Activated CD4-positive, alpha-beta T cell treated with anti-CD3 and anti-CD28 coated beads for 36 hours (primary cell): ENCODE data around the gene ARHGEF18. TPM values are rescaled to one million over a fixed set of nuclear protein-coding genes. Genes with fewer than 3 reads are reported as not detected.

ENCODE experiments used
- ATAC-seq: fragments of 200-7000 bp; cut with Tn5 transposase; one replicate; pipeline ENCODE4 v1.10.0; 2021; ENCODE audit warnings: mild to moderate bottlenecking, moderate library complexity
- CTCF ChIA-PET: fragments of 350-600 bp; sonication (Branson Sonifier 250); formaldehyde crosslinking; loops from one replicate; lab custom pipeline; 2021; ENCODE audit warnings: antibody characterized with exemption; lab: Charles Lee
- POLR2A ChIA-PET: fragments of 350-600 bp; sonication (Branson Sonifier 250); formaldehyde crosslinking; loops from one replicate; lab custom pipeline; 2021; ENCODE audit warnings: antibody characterized with exemption, inconsistent platforms; lab: Charles Lee
- DNase-seq: peaks from one replicate; pipeline ENCODE4 v3.0.0-alpha.2; 2020
- H3K27ac Mint-ChIP-seq: one replicate; pipeline ENCODE4 v1.8.0; 2021; ENCODE audit warnings: mixed read lengths
- H3K27me3 Mint-ChIP-seq: one replicate; pipeline ENCODE4 v1.8.0; 2021; ENCODE audit warnings: mixed read lengths
- H3K36me3 Mint-ChIP-seq: one replicate; pipeline ENCODE4 v1.8.0; 2021; ENCODE audit warnings: low read depth, mixed read lengths
- H3K4me1 Mint-ChIP-seq: one replicate; pipeline ENCODE4 v1.8.0; 2021; ENCODE audit warnings: mixed read lengths
- H3K4me3 Mint-ChIP-seq: one replicate; pipeline ENCODE4 v1.8.0; 2021; ENCODE audit warnings: mild to moderate bottlenecking, moderate library complexity, mixed read lengths
- H3K9me3 Mint-ChIP-seq: one replicate; pipeline ENCODE4 v1.8.0; 2021; ENCODE audit warnings: low read depth, mixed read lengths
- intact Hi-C, 2 experiments: fragments of 100-400 bp; cut with DNase I in 1 of 2; cut with micrococcal nuclease in 1 of 2; formaldehyde crosslinking; loops; one replicate each; pipeline versions ENCODE4 v1.14.2 to v1.15.1; 2022 to 2024; cut with DNase I, micrococcal nuclease
- total RNA-seq, 2 experiments: library from RNA; stranded (reverse); gene quantifications; one replicate each; pipeline ENCODE4 v1.2.3, GENCODE V29; 2021

ARHGEF18 gene
- total RNA-seq, 2 experiments from 2014 or later, result 36.6 to 39.3 TPM

GRCh38 chr19:7383284-7383683, 34.5 kb downstream of the ARHGEF18 start:
- Mint-ChIP-seq H3K27me3 (no peaks in the 10 kb centered on the region), H3K4me1 (peaks cover 20% of the 10 kb centered on the region), H3K4me3 (no peak overlapping the region), H3K36me3 (peaks cover 18% of the 10 kb centered on the region), H3K27ac (no peak overlapping the region), H3K9me3 (no peaks in the 10 kb centered on the region)
- intact Hi-C loops, result no loop called here
- DNase-seq, result no peak
- no peak for ATAC-seq
- POLR2A ChIA-PET, result interaction anchor here (0.6 kb wide), 1 partner anchor 298 kb away, joined by 13 read pairs; no protein-coding TSS in a partner anchor
- CTCF ChIA-PET, result no interaction called here

GRCh38 chr19:7385062-7385461, 36.3 kb downstream of the ARHGEF18 start:
- no peak overlapping the region for H3K4me3 Mint-ChIP-seq
- POLR2A ChIA-PET, result no interaction called here
- peaks cover 20% of the 10 kb centered on the region for H3K4me1 Mint-ChIP-seq
- no peaks in the 10 kb centered on the region for H3K9me3 Mint-ChIP-seq
- H3K36me3 Mint-ChIP-seq, result peaks cover 22% of the 10 kb centered on the region
- CTCF ChIA-PET, result interaction anchor here (1.0 kb wide), 1 partner anchor 15 kb away, joined by 4 read pairs; no protein-coding TSS in a partner anchor
- H3K27me3 Mint-ChIP-seq, result no peaks in the 10 kb centered on the region
- ATAC-seq (no peak), DNase-seq (no peak)
- H3K27ac Mint-ChIP-seq, result peak overlapping the region; percentile 53
- intact Hi-C loops, result no loop called here

- ChIA-PET CTCF (interaction anchor here (0.5 to 1.5 kb wide), 5 partner anchors 13 to 521 kb away, joined by 3 to 6 read pairs (median 3); no protein-coding TSS in a partner anchor), POLR2A (no interaction called here)
- Mint-ChIP-seq H3K27me3 (no peaks in the 10 kb centered on the region), H3K4me1 (peaks cover 20% of the 10 kb centered on the region), H3K4me3 (no peak overlapping the region), H3K9me3 (no peaks in the 10 kb centered on the region), H3K36me3 (peaks cover 21% of the 10 kb centered on the region), H3K27ac (peak overlapping the region; percentile 87)
- ATAC-seq (peak; percentile 67), DNase-seq (peak; percentile 62)
- intact Hi-C loops, result loop anchor here in 1 of 2 experiments (2.0 kb wide), 1 partner anchor 102 kb away; the partner anchor contains the start of gene PEX11G
Observed at GRCh38 chr19:7386308-7386707, 37.6 kb downstream of the ARHGEF18 start.

- Mint-ChIP-seq H3K27me3 (no peaks in the 10 kb centered on the region), H3K4me3 (no peak overlapping the region)
Observed at GRCh38 chr19:7386769-7387168, 38.0 kb downstream of the ARHGEF18 start.

DNA sequence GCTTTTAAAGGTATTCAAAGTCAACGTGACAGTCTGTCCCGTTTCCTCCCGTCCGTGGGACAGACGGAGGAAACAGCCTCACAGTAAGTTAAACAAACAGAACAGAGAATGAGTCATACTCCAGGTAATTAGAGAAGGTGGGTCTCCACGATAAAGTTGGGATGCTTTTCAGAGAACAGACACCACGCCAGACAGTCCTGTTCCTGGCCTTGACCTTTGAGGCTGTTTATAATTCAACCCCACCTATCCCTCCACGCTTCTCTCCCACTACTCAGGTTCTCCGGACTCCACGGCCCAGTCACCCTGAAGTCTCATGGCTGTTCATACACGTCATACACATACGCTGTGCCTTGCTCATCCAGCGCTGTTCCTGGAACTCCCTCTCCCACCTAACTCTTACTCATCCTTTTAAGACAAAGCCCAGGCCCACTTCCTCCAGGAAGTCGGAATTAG, 42.5 kb downstream of the ARHGEF18 start:
- Mint-ChIP-seq H3K4me1 (peaks cover 32% of the 10 kb centered on the region), H3K27me3 (no peaks in the 10 kb centered on the region), H3K4me3 (no peak overlapping the region), H3K9me3 (no peaks in the 10 kb centered on the region), H3K36me3 (peaks cover 14% of the 10 kb centered on the region), H3K27ac (peak overlapping the region; percentile 71)
- ChIA-PET CTCF (interaction anchor here (0.6 to 0.8 kb wide), 3 partner anchors 289 to 769 kb away, joined by 3 read pairs; no protein-coding TSS in a partner anchor), POLR2A (no interaction called here)
- intact Hi-C loops, result no loop called here
- ATAC-seq (no peak), DNase-seq (no peak)

More at GRCh38 chr19:7386769-7387168, 38.0 kb downstream of the ARHGEF18 start:
- Mint-ChIP-seq H3K36me3 (peaks cover 22% of the 10 kb centered on the region), H3K4me1 (peaks cover 20% of the 10 kb centered on the region), H3K9me3 (no peaks in the 10 kb centered on the region), H3K27ac (peak overlapping the region; percentile 87)
- DNase-seq (no peak), ATAC-seq (no peak)
- intact Hi-C loops, result loop anchor here in 1 of 2 experiments (1.0 to 2.0 kb wide), 2 partner anchors 42 to 102 kb away; partner anchors contain the start of gene PEX11G
- ChIA-PET CTCF (interaction anchor here (0.5 to 1.5 kb wide), 9 partner anchors 11 to 522 kb away, joined by 3 to 9 read pairs (median 3); no protein-coding TSS in a partner anchor), POLR2A (interaction anchor here (0.6 kb wide), 1 partner anchor 35 kb away, joined by 6 read pairs; no protein-coding TSS in a partner anchor)

- Mint-ChIP-seq H3K9me3 (no peaks in the 10 kb centered on the region), H3K27me3 (no peaks in the 10 kb centered on the region), H3K36me3 (peaks cover 10% of the 10 kb centered on the region), H3K4me3 (peak overlapping the region; percentile 83), H3K27ac (peak overlapping the region; percentile 28), H3K4me1 (peaks cover 27% of the 10 kb centered on the region)
- DNase-seq (no peak), ATAC-seq (no peak)
- ChIA-PET POLR2A (interaction anchor here (0.6 to 0.9 kb wide), 2 partner anchors 142 to 580 kb away, joined by 3 to 4 read pairs; partner anchors contain the start of gene PNPLA6), CTCF (interaction anchor here (1.3 to 1.5 kb wide), 2 partner anchors 19 to 26 kb away, joined by 4 read pairs; no protein-coding TSS in a partner anchor)
- intact Hi-C loops, result no loop called here
Observed at GRCh38 chr19:7393459-7393858, 44.7 kb downstream of the ARHGEF18 start.

GRCh38 chr19:7393939-7394730, 45.4 kb downstream of the ARHGEF18 start:
- POLR2A ChIA-PET, result interaction anchor here (1.0 to 1.5 kb wide), 2 partner anchors 32 to 34 kb away, joined by 3 to 4 read pairs; no protein-coding TSS in a partner anchor
- Mint-ChIP-seq H3K4me1 (peaks cover 33% of the 10 kb centered on the region), H3K36me3 (peaks cover 7% of the 10 kb centered on the region), H3K9me3 (no peaks in the 10 kb centered on the region), H3K27me3 (no peaks in the 10 kb centered on the region), H3K4me3 (peak overlapping the region; percentile 83), H3K27ac (peak overlapping the region; percentile 78)
- ATAC-seq (no peak), DNase-seq (no peak)
- intact Hi-C loops, result loop anchor here in 1 of 2 experiments (2.0 kb wide), 2 partner anchors 95 to 235 kb away; partner anchors contain the start of genes PET100, PEX11G and XAB2
- CTCF ChIA-PET, result interaction anchor here (1.3 kb wide), 1 partner anchor 20 kb away, joined by 4 read pairs; no protein-coding TSS in a partner anchor

DNA sequence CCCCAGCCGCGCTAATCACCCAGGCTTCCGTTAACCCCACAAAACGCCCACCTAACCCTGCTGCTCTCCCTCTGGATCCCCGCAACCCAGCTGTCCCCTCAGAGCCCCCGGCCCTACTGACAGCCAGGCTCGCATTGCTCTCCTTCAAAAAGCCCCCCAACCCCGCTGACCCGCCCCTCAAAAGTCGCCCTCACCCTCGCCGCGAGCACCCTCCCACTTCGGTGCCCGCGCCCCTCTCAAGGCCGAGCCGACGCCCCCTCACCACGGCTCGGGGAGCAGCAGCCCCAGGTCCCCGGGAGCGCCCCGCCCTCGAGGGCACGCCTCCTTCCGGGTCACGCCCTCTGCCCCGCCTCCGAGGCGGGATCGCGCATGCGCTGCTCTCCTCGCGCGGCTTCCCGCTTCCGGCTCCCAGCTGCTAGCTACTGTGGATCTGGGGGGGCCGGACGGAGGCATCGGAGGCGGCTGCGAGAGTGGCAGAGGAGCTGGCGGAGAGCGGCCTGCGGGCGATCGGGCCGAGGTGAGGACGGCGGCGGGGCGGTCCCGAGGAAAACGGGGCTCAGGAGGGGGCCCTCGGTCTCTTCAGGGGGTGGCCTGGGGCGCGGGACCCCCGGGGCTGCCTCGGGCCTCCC, 46.1 kb downstream of the ARHGEF18 start:
- DNase-seq (peak; percentile 94), ATAC-seq (peak; percentile 86)
- intact Hi-C loops, result loop anchor here in 1 of 2 experiments (1.0 to 2.0 kb wide), 5 partner anchors 94 to 435 kb away; partner anchors contain the start of genes EVI5L, MCOLN1, PET100 and PEX11G
- Mint-ChIP-seq H3K9me3 (no peaks in the 10 kb centered on the region), H3K4me1 (peaks cover 36% of the 10 kb centered on the region), H3K27me3 (no peaks in the 10 kb centered on the region), H3K27ac (peak overlapping the region; percentile 78), H3K4me3 (peak overlapping the region; percentile 83), H3K36me3 (peaks cover 7% of the 10 kb centered on the region)
- POLR2A ChIA-PET, result interaction anchor here (1.0 to 1.5 kb wide), 2 partner anchors 31 to 33 kb away, joined by 3 to 4 read pairs; no protein-coding TSS in a partner anchor
- CTCF ChIA-PET, result no interaction called here

DNA sequence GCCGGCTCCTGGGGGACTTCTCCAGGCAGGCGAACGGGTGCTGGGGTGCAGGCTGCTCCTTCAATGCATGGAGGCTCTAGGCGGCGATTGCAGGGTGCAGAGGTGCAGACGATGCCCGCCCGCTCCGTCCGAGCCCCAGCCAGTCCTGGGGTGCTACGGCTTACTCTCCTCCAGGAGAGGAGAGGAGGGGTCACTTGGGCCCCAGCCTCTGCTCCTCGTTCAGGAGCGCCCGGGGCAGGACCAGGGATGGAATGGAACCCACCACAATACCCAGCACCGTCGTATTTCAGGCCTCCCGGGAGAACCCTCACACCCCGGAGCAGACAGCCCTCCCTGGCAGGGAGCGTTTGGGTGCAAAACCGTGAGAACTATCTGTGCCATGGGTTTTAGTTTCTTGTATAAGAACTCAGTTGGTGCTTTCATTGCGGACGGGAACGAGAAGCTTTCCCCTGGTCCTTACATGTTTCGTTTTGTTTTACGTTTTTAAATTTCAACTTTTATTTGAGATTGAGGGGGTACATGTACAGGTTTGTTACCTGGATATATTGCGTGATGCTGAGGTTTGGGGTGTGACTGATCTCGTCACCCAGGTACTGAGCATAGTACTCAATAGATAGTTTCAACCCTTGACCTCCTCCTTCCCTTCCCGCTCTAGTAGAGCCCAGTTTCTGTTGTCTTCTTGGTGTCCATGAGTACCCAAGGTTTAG, 46.8 kb downstream of the ARHGEF18 start:
- DNase-seq (peak; percentile 25), ATAC-seq (peak; percentile 22)
- peak overlapping the region; percentile 89 for H3K27ac Mint-ChIP-seq
- H3K4me3 Mint-ChIP-seq, result peak overlapping the region; percentile 83
- peaks cover 7% of the 10 kb centered on the region for H3K36me3 Mint-ChIP-seq
- no peaks in the 10 kb centered on the region for H3K27me3 Mint-ChIP-seq
- peaks cover 41% of the 10 kb centered on the region for H3K4me1 Mint-ChIP-seq
- ChIA-PET CTCF (no interaction called here), POLR2A (interaction anchor here (1.0 to 1.5 kb wide), 2 partner anchors 30 to 32 kb away, joined by 3 to 4 read pairs; no protein-coding TSS in a partner anchor)
- intact Hi-C loops, result loop anchor here in 1 of 2 experiments (1.0 to 2.0 kb wide), 5 partner anchors 93 to 435 kb away; partner anchors contain the start of genes EVI5L, MCOLN1, PET100 and PEX11G
- no peaks in the 10 kb centered on the region for H3K9me3 Mint-ChIP-seq

- Mint-ChIP-seq H3K4me1 (peaks cover 41% of the 10 kb centered on the region), H3K27me3 (no peaks in the 10 kb centered on the region), H3K4me3 (no peak overlapping the region), H3K36me3 (peaks cover 8% of the 10 kb centered on the region), H3K9me3 (no peaks in the 10 kb centered on the region), H3K27ac (peak overlapping the region; percentile 72)
- CTCF ChIA-PET, result interaction anchor here (0.5 to 1.8 kb wide), 6 partner anchors 10 to 547 kb away, joined by 3 to 6 read pairs (median 3); no protein-coding TSS in a partner anchor
- intact Hi-C loops, result no loop called here
- POLR2A ChIA-PET, result interaction anchor here (0.6 to 1.0 kb wide), 4 partner anchors 13 to 834 kb away, joined by 3 to 9 read pairs (median 5); no protein-coding TSS in a partner anchor
- ATAC-seq, result no peak
- DNase-seq, result no peak
Observed at GRCh38 chr19:7397687-7398086, 49.0 kb downstream of the ARHGEF18 start.
